EH (cell line): Measurements from ENCODE around the gene FBP2.
"Not testable (repeated sequence)": the region's sequence is repeated elsewhere in the genome, so short reads cannot be mapped to it uniquely, and the experiment has no call there.

Source experiments
- DNase-seq: peaks from one replicate; pipeline ENCODE4 v3.0.0-alpha.2; 2015; ENCODE audit warnings: low read depth

The FBP2 gene

DNA sequence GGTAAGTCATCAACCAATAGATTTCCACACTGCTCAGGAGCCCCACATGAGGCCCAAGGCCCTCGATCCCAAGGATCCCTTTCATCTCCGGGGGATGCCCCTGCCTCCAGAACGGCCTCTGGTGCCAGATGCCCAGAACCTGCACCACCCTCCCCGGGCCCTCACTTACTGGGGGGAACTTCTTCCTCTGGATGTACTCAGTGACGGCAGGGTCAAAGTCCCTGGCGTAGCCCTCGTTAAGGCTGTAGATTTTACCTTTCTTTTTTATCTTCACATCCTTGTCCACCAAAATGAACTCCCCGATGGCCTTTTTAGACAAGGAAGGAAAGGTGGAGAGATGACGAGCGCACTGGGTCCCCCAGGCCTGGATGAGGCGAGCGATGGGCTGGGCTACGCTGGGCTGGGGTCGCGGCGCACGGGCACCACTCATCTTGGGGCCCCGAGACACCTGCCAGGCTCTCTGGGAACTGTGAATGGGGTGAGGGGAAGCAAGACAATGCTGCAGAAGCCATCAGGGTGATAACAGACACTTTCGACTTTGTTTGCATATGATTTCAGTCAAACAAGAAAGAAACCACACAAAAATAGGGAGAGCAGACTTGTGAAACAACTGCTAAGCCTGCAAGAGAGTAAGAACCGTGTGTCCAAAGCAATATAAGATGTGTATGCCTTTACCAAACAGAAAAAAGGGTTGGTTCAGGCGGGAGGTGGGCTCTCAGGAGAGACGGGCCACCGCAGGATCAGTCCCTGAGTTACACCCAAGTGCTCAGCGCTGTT lies 13.2 kb upstream of the FBP2 start:
- DNase-seq: no peak

DNA sequence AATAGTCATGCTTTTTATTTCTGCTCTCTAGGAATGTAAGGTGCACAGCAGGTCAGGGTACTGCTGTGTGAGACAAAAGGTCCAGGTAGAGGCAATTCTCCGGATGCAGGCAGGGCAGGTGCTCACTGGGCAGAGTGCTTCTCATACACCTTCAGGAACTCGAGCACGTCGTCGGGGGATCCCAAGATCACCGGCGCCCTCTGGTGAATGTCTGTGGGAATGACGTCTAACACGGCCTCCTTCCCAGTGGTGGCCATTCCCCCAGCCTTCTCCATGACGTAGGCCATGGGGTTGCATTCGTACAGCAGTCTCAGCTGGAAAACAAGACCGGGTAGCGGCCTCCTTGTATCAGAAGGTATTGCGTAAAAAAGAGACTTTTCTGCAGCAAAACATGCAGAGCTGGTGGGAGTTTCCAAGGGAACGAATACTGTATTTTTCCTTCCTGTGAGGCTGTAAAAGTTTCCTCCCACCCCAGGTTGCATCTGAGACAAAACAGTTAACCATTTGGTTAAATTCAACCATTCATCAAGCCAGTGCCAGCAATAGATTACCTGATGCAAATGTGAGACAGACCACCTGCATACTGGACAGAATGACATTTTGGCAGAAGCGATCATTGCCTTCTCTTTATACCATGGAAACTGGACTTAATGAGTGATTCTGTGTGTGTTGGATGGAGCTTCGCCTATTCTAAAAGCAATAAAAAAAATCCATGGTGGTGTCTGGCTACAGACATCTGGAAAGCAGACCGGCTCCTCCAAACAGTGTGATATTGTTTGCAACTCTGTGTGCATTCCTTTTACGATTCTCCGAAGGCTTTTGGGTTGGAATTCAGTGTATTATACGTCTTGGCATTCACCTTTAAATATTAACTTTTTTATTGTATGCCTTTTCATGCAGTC lies 9.9 kb upstream of the FBP2 start:
- DNase-seq: peak; percentile 74

DNA sequence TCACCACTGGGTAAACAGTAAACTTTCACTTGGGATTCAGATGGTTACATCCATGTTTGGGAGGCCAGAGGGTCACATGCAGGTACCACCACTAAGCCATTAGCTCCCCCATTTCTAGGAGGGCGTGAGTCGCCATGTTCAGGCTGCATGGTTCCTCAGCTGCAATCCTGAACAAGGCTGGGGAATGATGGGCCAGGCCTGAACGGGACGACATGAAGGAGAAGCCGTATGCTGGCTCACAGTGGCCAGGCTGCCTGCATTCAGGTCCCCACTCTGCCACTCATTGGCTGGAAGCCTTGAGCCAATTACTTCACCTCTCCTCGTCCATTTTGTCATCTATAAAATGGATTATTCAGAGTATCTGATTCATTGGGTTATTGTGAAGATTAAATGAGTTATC lies 9.0 kb upstream of the FBP2 start:
- DNase-seq: no peak

DNA sequence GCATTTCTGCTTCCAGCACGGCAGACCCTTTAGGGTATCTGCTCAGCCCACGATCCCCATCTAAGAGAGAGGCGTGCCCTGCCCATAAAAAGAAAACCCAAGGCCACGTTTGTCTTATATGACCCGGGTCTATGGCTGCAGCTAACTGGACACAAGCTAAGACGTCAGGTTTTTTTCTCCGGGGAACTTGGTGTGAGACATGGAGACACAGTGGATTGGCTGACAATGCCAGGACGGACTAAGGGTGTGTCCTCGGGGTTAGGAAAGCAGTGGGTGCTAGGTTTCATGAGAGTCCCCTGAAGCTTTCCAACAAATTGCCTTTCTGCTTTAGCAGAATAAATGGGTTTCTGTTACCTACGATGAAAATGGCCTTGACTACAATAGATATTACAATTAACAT lies 7.1 kb upstream of the FBP2 start:
- no peak for DNase-seq

DNA sequence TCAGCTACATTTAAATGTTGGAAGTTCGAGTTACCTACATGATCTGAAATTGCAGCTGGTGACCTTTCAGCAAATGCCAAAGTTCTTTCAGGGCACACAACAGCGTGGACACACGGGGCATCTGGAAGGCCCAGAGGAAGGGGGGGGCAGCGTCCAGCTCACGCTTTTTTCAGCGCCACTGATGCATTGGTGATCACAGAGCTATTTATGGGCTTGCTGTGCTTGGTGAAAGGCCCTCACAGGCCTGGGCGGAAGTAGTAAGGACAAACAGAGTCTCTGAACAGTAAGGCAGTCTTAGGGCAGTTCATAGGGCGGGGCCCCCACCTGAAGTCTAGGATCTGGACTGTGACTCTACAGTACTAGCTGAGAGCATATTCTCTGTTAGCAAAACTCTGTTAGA lies 6.6 kb upstream of the FBP2 start:
- DNase-seq: no peak

DNA sequence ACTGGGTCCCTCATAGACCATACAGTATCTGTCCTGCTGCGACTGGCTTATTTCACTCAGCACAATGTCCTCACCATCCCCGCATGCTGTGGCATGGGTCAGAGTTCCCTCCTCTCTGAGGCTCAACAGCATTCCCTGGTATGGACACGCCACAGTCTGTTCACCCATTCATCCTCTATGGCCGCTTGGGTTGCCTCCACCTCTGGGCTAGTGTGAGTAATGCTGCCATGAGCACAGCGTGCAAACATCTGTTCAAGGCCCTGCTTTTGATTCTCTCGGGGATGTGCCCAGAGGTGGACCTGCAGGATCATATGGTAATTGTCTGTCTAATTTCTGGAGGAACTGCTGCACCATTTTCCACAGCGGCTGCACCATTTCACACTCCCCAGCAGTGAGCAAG lies 5.5 kb upstream of the FBP2 start:
- DNase-seq: no peak

DNA sequence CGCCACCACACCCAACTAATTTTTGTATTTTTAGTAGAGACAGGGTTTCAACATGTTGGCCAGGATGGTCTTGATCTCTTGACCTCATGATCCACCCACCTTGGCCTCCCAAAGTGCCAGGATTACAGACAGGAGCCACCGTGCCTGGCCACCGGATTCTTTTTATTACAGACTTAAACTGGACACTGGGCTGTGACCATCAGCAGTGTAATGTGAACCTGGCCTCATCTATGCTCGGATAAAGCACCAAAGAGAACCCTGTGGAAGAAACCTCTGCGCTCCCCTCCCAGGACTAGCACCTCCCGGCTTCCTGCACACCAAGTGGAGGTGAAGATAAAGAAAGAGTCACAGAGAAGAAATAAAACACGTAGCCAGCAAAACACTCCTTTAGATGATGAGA lies 941 bp downstream of the FBP2 start:
- not testable (repeated sequence) for DNase-seq

DNA sequence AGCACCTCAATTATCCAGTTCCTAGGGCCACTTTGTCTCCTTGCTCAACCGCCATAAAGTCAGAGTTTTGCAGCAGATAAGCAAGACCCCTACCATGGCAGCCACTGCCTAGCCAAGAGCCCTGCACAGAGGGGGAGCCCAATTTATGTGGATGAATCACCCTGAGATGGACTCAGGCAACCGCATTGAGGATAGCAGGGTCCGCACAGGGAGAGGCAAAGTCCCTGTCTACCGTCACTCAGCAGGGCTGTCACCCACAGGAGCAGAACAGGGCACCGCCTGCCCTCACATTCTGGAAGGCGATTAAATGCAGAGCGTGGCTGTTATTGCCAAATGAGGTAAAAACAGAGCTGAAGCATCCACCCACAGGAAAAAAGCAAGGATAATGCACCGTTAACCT lies 1.7 kb downstream of the FBP2 start:
- DNase-seq: no peak

DNA sequence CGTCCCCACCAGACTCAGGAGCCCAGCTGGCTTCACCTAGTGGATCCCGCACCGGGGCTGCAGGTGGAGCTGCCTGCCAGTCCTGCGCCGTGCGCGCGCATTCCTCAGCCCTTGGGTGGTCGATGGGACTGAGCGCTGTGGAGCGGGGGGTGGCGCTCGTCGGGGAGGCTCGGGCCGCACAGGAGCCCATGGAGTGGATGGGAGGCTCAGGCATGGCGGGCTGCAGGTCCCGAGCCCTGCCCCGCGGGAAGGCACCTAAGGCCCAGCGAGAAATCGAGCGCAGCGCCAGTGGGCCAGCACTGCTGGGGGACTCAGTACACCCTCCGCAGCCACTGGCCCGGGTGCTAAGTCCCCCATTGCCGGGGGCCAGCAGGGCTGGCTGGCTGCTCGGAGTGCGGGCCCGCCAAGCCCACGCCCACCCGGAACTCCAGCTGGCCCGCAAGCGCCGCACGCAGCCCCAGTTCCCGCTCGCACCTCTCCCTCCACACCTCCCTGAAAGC lies 2.5 kb downstream of the FBP2 start:
- not testable (repeated sequence) for DNase-seq

DNA sequence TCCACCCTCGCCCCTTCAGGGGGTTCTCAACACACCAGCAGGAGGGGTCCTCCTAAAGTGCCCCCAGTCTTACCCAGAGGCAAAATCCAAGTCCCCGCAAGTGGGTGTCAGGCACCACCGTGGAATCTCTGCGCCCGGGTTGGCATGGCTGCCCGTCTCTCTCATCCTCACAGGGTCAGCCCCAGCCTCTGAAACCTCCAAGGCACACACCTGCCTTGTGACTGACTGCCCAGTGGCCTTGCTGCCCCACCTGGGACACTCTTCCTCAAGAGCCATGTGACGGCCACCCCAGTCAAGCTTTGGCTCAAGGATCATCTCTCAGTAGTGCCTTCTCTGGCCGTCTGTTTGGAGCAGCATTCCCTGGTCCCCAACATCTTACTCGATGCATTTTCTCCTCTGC lies 4.9 kb downstream of the FBP2 start:
- DNase-seq: no peak

DNA sequence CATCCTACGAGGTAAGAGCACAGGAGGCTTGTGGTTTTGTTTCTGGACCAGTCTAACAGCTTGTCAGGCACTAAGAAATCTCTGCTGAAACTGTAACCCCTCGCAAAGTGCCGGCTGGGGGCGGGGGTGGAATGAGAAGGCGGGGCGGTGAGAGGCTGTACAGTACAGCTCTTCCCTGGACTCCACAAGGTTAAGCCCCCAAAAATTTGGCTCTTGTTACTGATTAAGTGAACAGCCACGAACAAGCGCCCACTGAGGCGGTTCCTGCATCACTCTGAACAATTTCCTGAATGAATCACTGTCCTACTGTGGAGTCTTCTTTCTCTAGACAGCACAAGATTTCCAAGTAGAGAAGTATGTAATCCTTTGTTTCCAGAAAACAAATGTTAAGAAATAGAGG lies 6.8 kb downstream of the FBP2 start:
- DNase-seq: peak; percentile 29

DNA sequence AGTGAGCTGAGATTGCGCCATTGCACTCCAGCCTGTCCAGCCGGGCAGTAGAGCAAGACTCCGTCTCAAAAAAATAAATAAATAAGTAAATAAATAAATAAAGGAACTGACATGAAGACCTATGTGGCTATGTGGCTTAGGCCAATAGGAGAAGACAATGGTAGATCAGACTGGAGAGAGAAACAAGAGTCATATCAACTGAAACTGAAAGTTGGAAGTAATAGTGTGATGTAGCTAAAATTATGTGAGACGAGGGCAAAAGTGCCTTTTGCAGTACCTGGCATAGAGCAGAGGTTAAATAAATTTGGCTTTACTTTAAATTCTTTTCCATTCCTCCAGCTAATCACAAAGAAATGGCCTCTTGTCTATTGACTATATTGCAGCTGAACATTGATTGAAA lies 7.3 kb downstream of the FBP2 start:
- no peak for DNase-seq

DNA sequence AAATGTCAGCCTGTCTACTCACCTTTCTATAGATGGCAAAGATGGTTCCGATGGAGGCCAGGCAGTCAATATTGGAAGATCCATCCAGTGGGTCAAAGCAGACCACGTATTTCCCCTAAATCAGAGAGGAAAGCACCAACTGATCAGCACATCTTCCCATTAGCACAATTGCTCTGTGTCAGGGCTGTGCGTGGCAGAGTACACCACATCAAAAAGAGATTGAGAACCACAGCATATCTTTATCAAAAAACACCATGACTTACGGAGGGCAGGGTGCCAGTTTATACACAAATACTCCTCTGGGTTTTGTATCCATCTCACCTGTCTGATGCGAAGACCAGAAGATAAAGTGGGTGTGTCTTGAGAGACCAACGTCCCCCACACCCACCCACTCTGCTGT lies 9.1 kb downstream of the FBP2 start:
- DNase-seq: no peak

DNA sequence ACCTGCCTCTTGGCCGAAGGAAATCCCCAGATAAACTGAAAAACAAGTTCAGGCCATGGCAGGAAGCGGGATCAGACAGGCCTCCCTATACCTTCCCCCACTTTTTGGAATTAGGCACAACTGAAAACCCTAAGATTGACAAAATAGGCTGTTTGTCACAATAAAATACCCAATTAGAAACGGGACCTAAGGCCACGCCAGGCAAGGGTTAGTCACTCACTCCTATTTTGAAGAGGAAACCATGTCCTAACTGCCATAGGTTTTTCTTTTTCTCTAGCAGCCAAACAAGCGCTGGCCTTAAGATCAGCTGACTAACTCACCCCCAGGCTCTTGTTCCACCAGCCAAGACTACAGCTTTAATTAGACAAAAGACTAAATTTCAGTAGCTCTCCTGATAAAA lies 11.9 kb downstream of the FBP2 start:
- DNase-seq: no peak

DNA sequence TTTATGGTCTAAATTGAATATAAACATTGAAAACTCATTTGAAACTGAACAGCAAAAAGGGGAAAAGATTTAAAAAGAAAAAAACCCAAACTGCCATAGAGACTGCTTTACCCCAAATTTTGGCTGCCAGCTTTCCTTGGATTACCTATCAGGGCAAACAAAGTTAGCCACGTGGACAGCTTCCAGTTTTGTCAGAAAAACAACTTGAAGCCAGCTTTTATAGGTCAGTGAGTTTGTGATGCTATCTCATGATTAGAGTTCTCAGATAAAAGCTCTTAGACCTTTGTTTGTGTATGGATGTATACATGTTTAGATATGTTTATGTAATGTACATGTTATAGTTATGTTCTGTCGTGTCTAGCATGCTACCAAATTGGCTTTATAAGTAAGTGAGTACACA lies 16.1 kb downstream of the FBP2 start:
- no peak for DNase-seq

DNA sequence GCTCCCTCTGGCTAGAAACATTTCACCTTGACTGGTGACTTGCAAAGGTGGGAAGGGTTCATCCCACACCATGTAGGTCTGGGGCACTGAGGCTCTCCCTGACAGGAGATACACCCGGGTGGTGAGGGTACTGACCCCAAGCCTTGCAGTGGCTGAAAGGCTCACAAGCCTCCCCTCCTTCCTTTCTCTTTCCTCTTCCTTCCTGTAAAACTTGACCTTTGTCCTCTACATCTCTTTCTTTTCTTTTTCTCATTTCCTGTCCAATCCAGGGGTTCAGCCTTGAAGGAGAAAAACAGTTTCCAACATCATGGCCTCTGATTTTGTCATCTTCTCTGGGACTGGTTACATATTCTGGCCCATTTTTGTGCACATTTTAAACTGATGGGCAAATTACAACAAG lies 16.6 kb downstream of the FBP2 start:
- DNase-seq: no peak

DNA sequence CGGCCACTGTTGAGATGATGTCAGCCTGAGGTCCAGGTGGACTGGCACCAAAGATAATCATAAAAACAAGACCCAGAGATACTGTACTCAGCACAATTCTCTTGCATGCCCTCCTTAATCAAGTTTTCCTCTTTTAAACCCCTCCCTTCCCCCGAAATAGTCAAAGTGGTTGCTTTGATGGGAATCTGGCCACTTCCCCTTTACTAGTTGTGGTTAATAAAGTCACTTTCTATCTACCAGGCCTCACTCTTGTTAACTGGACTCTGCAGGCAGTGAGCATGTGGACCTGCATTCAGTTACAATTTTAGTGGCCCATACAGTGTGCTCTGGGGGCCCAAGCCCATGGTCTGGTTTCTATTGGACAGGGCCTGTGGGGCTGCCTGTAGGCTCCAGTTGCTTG lies 17.5 kb downstream of the FBP2 start:
- no peak for DNase-seq

DNA sequence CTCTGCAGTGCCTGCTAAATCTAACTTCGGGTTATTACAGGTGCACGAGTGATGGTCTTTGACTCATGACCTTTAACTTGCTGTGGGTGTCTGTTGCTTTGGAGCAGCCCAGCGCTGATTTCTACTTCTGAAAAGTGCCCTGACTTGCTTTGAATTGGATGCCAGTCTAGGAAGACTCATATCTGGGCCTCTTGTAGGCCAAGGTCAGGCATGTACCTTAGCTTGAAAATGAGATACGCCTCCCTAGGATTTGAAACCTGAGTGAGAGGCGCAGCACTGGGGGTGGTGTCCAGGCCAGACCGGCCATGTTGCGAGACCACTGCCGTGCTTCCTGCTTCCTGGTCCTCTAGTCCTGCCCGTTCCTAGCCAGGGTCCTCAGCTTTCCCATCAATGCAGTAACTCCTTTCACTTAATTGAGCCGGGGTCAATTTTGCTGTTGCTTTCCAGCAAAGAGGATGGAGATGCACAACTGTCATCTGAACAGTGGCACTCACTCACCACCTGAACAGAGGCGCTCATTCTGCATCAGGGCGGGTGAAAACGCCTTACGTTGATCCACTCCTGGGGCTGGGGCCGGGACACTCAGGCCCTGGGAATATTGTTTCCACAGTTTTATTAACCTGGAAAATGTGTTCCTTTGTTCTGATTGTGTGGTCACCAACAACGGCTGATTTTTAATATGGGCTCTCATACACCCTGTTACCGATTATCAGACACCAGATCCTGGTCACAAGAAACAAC lies 24.5 kb downstream of the FBP2 start:
- no peak for DNase-seq

DNA sequence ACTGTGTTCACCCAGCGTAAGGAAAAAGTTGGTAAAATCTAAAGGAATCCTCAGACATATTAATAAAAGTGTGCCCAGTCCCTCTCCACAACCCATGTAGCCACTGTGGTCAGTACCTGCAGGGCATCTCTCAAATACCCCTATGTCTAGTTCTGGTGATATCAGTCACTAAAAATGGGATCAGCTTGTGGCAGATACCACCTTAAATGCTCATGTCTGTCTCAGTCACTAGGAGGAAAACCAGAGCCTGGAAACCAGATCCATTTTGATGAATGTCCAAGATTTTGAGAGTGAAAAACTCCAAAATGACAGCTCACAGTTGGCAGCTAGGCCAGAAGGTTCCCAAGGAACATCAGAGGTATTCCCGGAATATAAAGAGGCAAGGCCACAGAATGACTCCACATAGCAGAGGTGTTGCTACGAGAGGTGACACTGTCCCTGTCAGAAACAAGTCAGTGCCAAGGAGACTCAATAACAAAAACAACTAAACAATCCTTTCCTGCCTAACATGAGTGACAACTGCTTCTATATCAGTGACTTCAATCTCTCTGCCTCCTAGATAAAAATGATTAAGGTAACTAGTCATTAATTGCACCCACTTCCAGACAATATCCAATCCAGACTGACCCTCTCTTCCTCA lies 25.3 kb downstream of the FBP2 start:
- no peak for DNase-seq

DNA sequence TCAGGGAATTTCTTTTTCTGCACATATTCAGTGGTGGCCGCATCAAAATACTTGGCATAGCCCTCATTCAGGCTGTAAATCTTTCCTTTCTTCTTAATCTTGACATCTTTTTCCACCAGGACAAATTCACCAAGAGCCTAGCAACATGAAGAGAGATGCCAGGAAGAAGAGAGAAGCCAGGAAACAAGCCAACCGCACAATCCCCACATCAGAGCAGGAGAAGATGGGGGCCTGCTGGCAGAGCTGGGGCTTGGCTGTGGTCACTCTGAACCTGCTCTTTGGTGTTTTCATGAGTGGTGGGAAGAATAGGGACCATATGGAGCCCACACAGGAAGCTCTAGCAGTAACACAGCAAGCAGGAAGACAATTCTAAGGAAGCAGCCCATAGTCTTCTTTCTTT lies 26.4 kb downstream of the FBP2 start:
- no peak for DNase-seq

DNA sequence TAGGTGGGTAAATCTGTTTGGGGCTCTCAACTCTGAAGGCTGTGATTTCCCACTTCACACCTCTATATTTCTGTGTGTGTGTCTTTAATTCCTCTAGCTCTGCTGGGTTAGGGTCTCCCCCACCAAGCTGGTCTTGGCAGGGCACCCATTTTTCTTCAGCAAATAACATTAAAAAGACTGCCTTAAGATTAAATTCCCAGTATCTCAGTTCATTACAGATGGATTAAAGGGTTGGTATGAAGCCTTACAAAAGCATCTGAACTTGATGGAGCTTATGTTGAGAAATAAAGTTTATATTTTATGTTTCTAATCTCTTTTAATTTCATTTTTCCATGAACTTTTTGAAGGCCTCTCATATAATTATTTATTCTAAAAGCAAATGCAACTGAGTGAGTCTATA lies 27.1 kb downstream of the FBP2 start:
- no peak for DNase-seq

DNA sequence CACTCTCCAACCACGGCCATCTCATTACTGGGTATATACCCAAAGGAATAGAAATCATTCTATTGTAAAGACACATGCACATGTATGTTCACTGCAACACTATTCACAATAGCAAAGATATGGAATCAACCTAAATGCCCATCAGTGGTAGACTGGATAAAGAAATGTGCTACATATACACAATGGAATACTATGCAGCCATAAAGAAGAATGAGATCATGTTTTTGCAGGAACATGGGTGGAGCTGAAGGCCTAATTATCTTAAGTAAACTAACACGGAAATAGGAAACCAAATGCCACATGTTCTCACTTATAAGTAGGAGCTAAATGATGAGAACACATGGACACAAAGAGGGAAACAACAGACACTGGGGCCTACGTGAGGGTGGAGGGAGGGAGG lies 29.3 kb downstream of the FBP2 start:
- DNase-seq: not testable (repeated sequence)
